ENCODE data around the gene ANKRD33B. TPM values are rescaled to one million over a fixed set of nuclear protein-coding genes. Genes with fewer than 3 reads are reported as not detected.

The ANKRD33B gene
- total and polyA plus RNA-seq, 5 experiments from 2014 or later = 0.06 to 1.2 (median 1.1) TPM; not detected in 2

GRCh38 chr5:10578293-10578665 is 14.4 kb downstream of the ANKRD33B start:
- Mint-ChIP-seq H3K27ac (peak overlapping the region in 1 of 10 donors; percentile 77), H3K4me1 (peaks cover 0 to 70% (median 4%) of the 10 kb centered on the region in 4 donors), H3K4me3 (no peak overlapping the region), H3K27me3 (peaks cover 0 to 8% (median 3%) of the 10 kb centered on the region in 5 donors), H3K36me3 (no peaks in the 10 kb centered on the region), H3K9me3 (peaks cover 0 to 1% (median 0%) of the 10 kb centered on the region in 9 donors)
- DNase-seq = peak in 1 of 10 donors; percentile 1
- ATAC-seq = no peak
- POLR2A ChIA-PET = no interaction called here

- Mint-ChIP-seq H3K4me3 (peak overlapping the region in 1 of 10 donors; percentile 24), H3K36me3 (no peaks in the 10 kb centered on the region), H3K4me1 (peaks cover 0 to 70% (median 5%) of the 10 kb centered on the region in 4 donors), H3K27me3 (peaks cover 3 to 12% (median 5%) of the 10 kb centered on the region in 5 donors), H3K27ac (peak overlapping the region in 1 of 10 donors; percentile 77), H3K9me3 (peaks cover 0 to 1% (median 0%) of the 10 kb centered on the region in 9 donors)
- DNase-seq (peak in 1 of 10 donors; percentile 15), ATAC-seq (peak in 1 of 2 donors; percentile 44)
- POLR2A ChIA-PET = no interaction called here
These were observed 15.0 kb downstream of the ANKRD33B start for GRCh38 chr5:10578869-10579268.

- ATAC-seq (no peak), DNase-seq (no peak)
- POLR2A ChIA-PET = interaction anchor here (0.6 kb wide), 1 partner anchor 19 kb away, joined by 5 read pairs; no protein-coding TSS in a partner anchor
- Mint-ChIP-seq H3K27me3 (peaks cover 6 to 17% (median 10%) of the 10 kb centered on the region in 5 donors), H3K27ac (peak overlapping the region in 1 of 10 donors; percentile 77), H3K4me1 (peaks cover 0 to 76% (median 6%) of the 10 kb centered on the region in 4 donors), H3K9me3 (peaks cover 0 to 1% (median 0%) of the 10 kb centered on the region in 9 donors), H3K36me3 (no peaks in the 10 kb centered on the region), H3K4me3 (peak overlapping the region in 1 of 10 donors; percentile 19)
These were observed 16.0 kb downstream of the ANKRD33B start for GRCh38 chr5:10579536-10580521.

GRCh38 chr5:10580531-10581423 is 16.9 kb downstream of the ANKRD33B start:
- no peak overlapping the region for H3K4me3 Mint-ChIP-seq
- no peaks in the 10 kb centered on the region for H3K36me3 Mint-ChIP-seq
- POLR2A ChIA-PET = no interaction called here
- peaks cover 0 to 82% (median 6%) of the 10 kb centered on the region in 4 donors for H3K4me1 Mint-ChIP-seq
- DNase-seq (no peak), ATAC-seq (no peak)
- H3K27me3 Mint-ChIP-seq = peaks cover 7 to 24% (median 18%) of the 10 kb centered on the region in 5 donors
- H3K27ac Mint-ChIP-seq = no peak overlapping the region
- H3K9me3 Mint-ChIP-seq = peaks cover 0 to 1% (median 0%) of the 10 kb centered on the region in 9 donors

GRCh38 chr5:10581424-10581748 is 17.5 kb downstream of the ANKRD33B start:
- Mint-ChIP-seq H3K4me3 (no peak overlapping the region), H3K36me3 (no peaks in the 10 kb centered on the region), H3K27me3 (peaks cover 7 to 25% (median 18%) of the 10 kb centered on the region in 5 donors), H3K4me1 (peaks cover 0 to 84% (median 6%) of the 10 kb centered on the region in 4 donors), H3K27ac (peak overlapping the region in 1 of 10 donors; percentile 54), H3K9me3 (peaks cover 0 to 1% (median 0%) of the 10 kb centered on the region in 9 donors)
- ATAC-seq (no peak), DNase-seq (no peak)
- POLR2A ChIA-PET = no interaction called here

- peak overlapping the region in 2 of 10 donors; percentile 25 to 54 for H3K27ac Mint-ChIP-seq
- H3K9me3 Mint-ChIP-seq = peaks cover 0 to 1% (median 0%) of the 10 kb centered on the region in 9 donors
- H3K4me3 Mint-ChIP-seq = no peak overlapping the region
- H3K27me3 Mint-ChIP-seq = peaks cover 7 to 27% (median 18%) of the 10 kb centered on the region in 5 donors
- no peaks in the 10 kb centered on the region for H3K36me3 Mint-ChIP-seq
- DNase-seq (no peak), ATAC-seq (no peak)
- POLR2A ChIA-PET = no interaction called here
- H3K4me1 Mint-ChIP-seq = peaks cover 0 to 80% (median 5%) of the 10 kb centered on the region in 4 donors
These were observed 18.1 kb downstream of the ANKRD33B start for GRCh38 chr5:10581867-10582511.

- no peak overlapping the region for H3K4me3 Mint-ChIP-seq
- peaks cover 7 to 27% (median 18%) of the 10 kb centered on the region in 5 donors for H3K27me3 Mint-ChIP-seq
- H3K36me3 Mint-ChIP-seq = no peaks in the 10 kb centered on the region
- DNase-seq (no peak), ATAC-seq (no peak)
- H3K9me3 Mint-ChIP-seq = peaks cover 0 to 1% (median 0%) of the 10 kb centered on the region in 9 donors
- POLR2A ChIA-PET = no interaction called here
- H3K4me1 Mint-ChIP-seq = peaks cover 0 to 76% (median 5%) of the 10 kb centered on the region in 4 donors
- H3K27ac Mint-ChIP-seq = peak overlapping the region in 1 of 10 donors; percentile 62
These were observed 18.6 kb downstream of the ANKRD33B start for GRCh38 chr5:10582512-10582897.

GRCh38 chr5:10583663-10584572 is 20.0 kb downstream of the ANKRD33B start:
- no peak for ATAC-seq
- POLR2A ChIA-PET = interaction anchor here (1.0 kb wide), 1 partner anchor 26 kb away, joined by 3 read pairs; no protein-coding TSS in a partner anchor

GRCh38 chr5:10584714-10585517 is 21.0 kb downstream of the ANKRD33B start:
- Mint-ChIP-seq H3K9me3 (peaks cover 0 to 16% (median 8%) of the 10 kb centered on the region in 9 donors), H3K36me3 (peaks cover 0 to 9% (median 4%) of the 10 kb centered on the region in 3 donors), H3K27ac (peak overlapping the region in 1 of 10 donors; percentile 17), H3K4me3 (no peak overlapping the region), H3K4me1 (peaks cover 0 to 52% (median 4%) of the 10 kb centered on the region in 4 donors), H3K27me3 (peaks cover 7 to 31% (median 20%) of the 10 kb centered on the region in 5 donors)
- POLR2A ChIA-PET = interaction anchor here (1.0 kb wide), 1 partner anchor 27 kb away, joined by 3 read pairs; no protein-coding TSS in a partner anchor
- ATAC-seq (no peak), DNase-seq (peak in 1 of 10 donors; percentile 41)

More at GRCh38 chr5:10583663-10584572, 20.0 kb downstream of the ANKRD33B start:
- Mint-ChIP-seq H3K36me3 (peaks cover 0 to under 1% (median 0%) of the 10 kb centered on the region in 3 donors), H3K9me3 (peaks cover 0 to 6% (median 1%) of the 10 kb centered on the region in 9 donors), H3K27me3 (peaks cover 7 to 27% (median 18%) of the 10 kb centered on the region in 5 donors), H3K4me1 (peaks cover 0 to 62% (median 4%) of the 10 kb centered on the region in 4 donors), H3K4me3 (no peak overlapping the region), H3K27ac (peak overlapping the region in 1 of 10 donors; percentile 8)
- peak in 1 of 10 donors; percentile 8 for DNase-seq

GRCh38 chr5:10585518-10585915 is 21.6 kb downstream of the ANKRD33B start:
- ATAC-seq (no peak), DNase-seq (peak in 1 of 10 donors; percentile 38)
- Mint-ChIP-seq H3K4me1 (peaks cover 0 to 47% (median 4%) of the 10 kb centered on the region in 4 donors), H3K9me3 (peaks cover 0 to 20% (median 8%) of the 10 kb centered on the region in 9 donors), H3K36me3 (peaks cover 0 to 9% (median 9%) of the 10 kb centered on the region in 3 donors), H3K27me3 (peaks cover 7 to 31% (median 20%) of the 10 kb centered on the region in 5 donors), H3K4me3 (no peak overlapping the region), H3K27ac (peak overlapping the region in 1 of 10 donors; percentile 17)
- POLR2A ChIA-PET = no interaction called here
